ENCODE data around the gene MAST4. TPM values are rescaled to one million over a fixed set of nuclear protein-coding genes. Genes with fewer than 3 reads are reported as not detected.
"Not testable (repeated sequence)": the region's sequence is repeated elsewhere in the genome, so short reads cannot be mapped to it uniquely, and the experiment has no call there.

Gene MAST4
- total RNA-seq, 1 donor from 2014 or later: 114 TPM

- DNase-seq (ENCODE audit: low spot score): no peak
These were observed 146.7 kb downstream of the MAST4 start for GRCh38 chr5:66742896-66743247.

GRCh38 chr5:66743344-66743743, 147.2 kb downstream of the MAST4 start:
- DNase-seq (ENCODE audit: low spot score): no peak

DNA sequence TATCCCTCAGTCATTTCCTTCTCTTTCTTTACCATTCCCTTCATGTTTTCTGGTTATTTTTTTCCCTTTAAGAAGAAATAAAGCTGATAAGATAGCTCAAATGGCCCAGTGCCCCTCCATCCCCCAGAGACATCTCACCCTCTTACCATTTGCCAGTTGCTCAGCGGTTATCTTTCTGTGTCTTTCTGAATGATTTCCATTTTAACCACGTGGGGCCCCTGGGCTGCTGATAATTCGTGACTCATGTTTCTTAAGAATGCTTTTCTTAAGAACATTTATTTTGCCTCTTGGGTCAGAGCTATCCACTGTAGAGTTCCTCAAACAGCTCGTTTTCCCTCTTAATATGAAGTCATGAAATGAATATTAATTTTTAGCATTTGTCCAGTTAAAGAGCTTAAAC, 147.8 kb downstream of the MAST4 start:
- no peak for DNase-seq (ENCODE audit: low spot score)

DNA sequence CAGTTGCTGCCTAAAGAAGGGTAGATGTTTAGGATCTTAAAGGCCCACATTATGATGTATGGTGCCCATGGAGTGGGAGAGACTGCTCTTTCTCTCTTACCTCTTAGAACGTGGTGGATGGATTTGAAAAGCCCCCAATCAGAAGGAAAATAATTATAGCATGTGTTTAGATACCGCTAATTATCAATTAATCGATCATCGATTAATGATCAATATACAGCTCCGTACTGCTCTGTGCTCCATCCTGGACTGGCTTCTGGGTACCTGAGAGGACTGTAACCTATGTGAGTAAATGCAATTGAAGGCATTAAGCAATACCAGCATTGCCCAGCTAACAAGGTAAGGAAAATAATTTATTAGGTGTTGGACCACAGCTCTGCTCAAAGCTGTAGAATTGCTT, 149.1 kb downstream of the MAST4 start:
- no peak for DNase-seq (ENCODE audit: low spot score)

GRCh38 chr5:66747607-66748006, 151.4 kb downstream of the MAST4 start:
- DNase-seq (ENCODE audit: low spot score): no peak

GRCh38 chr5:66752668-66753067, 156.5 kb downstream of the MAST4 start:
- not testable (repeated sequence) for DNase-seq (ENCODE audit: low spot score)

- DNase-seq (ENCODE audit: low spot score): peak; percentile 57
These were observed 161.1 kb downstream of the MAST4 start for GRCh38 chr5:66757219-66757833.

- DNase-seq (ENCODE audit: low spot score): no peak
These were observed 161.7 kb downstream of the MAST4 start for GRCh38 chr5:66757834-66758371.

- no peak for DNase-seq (ENCODE audit: low spot score)
These were observed 173.0 kb downstream of the MAST4 start for GRCh38 chr5:66769030-66769733.

DNA sequence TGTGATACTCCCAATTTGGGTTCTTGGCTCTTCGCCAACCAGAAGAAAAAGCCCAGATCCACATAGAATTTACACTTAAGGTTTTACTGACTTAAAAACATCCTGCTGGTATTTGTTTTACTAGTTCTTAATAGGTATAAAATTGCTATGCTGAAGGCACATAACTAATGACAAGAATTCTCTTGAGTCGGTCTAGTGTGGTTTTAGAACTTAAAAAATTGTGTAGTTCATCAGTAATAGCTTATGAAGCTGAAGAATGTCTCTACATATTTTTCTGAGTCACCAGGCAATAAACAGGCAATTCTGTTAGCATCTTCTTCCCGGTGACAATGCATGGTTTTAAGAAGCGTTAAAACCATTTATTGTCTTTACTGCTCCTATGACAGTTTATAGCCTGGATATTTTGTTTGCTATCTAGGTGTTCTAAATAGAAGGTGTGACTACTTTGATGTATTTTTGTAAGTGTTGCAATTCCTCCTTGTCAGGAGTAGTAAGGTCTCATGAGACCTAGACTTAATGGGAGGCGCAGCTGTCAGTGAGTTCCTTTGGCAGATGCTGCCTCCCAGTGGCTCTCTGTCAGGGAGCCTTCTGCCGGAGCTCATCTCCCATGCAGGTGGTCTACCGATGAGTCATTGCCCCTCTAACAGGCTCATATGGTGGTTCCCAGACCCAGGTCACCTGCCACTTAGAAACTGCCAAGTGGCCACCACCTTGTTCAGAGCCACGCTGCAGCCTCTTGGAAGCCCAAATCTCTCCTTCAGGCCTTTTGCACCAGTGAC, 173.8 kb downstream of the MAST4 start:
- DNase-seq (ENCODE audit: low spot score): no peak

GRCh38 chr5:66777868-66778267, 181.7 kb downstream of the MAST4 start:
- DNase-seq (ENCODE audit: low spot score): no peak

DNA sequence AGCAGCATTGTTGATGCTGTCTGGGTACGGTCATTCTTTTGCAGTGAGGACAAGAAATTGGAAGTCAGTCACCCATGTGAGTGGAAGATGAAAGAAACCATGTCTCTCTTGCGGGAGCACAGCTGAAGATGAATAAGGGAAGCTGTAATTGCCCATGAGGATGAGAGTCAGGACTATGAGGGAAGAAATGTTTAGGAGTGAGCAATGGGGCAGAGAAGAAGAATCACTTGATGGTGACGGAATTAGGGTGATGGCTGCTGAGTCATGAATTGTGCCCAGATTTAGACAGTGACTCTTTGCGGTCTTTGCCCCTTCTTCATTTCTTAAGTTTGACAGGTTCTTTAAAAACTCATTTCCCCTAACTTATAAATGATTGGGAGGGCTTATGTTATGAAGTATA, 183.3 kb downstream of the MAST4 start:
- DNase-seq (ENCODE audit: low spot score): no peak

- no peak for DNase-seq (ENCODE audit: low spot score)
These were observed 192.4 kb downstream of the MAST4 start for GRCh38 chr5:66788556-66788955.

GRCh38 chr5:66789434-66789833, 193.2 kb downstream of the MAST4 start:
- DNase-seq (ENCODE audit: low spot score): no peak

GRCh38 chr5:66793049-66793448, 196.9 kb downstream of the MAST4 start:
- no peak for DNase-seq (ENCODE audit: low spot score)

GRCh38 chr5:66795682-66796081, 199.5 kb downstream of the MAST4 start:
- DNase-seq (ENCODE audit: low spot score): no peak

DNA sequence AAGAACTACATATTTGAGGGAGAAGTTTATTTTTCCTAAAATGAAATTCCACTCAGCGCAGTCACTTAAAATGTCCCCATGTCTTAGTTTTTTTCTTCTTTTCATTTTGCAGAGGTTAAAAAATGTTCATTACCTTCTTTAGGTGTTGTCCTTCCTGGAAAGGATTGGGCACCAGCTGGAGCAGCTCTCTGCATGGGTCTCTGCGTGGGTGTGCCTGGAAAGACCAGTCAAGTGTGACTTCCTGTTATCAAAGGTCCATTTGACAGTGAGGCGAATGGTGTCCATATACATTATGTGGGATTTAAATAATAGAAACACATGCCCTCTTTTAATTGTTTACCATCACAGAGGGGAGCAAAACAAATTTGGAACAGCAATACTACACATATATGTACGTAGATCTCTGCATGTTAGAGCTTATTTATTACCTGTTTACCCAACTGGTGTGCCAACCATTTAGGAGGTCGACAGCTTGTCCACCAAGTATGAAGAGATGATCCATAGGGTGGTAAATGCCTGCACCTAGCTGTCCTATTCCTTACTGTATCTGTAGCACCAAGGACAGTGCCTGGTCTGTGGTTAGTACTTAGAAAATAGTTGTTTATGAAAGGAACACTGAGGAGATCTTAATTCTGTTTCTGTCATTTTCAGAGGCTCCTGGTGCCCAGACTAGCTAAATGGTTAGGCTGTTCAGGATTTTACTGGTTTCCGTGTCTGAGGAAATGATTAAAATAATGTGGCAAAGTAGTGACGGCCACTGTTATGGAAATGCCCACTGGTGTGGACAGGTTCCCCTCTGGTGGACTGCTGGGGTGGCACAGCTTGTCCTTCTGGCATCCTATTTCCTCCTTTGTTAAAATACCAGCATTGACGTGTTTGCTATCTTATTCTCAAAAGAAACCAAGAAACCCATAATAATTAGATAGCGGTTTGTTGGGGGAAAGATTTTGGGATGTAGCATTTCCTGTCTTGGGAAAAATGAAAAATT, 200.4 kb downstream of the MAST4 start:
- no peak for DNase-seq (ENCODE audit: low spot score)

- DNase-seq (ENCODE audit: low spot score): no peak
These were observed 206.7 kb downstream of the MAST4 start for GRCh38 chr5:66802941-66803340.

GRCh38 chr5:66805514-66806430, 209.6 kb downstream of the MAST4 start:
- no peak for DNase-seq (ENCODE audit: low spot score)

- DNase-seq (ENCODE audit: low spot score): no peak
These were observed 211.6 kb downstream of the MAST4 start for GRCh38 chr5:66807743-66808142.

Measured in ureter (tissue), 1 donor.